Measurements from ENCODE around the gene ELK1. TPM values are rescaled to one million over a fixed set of nuclear protein-coding genes. Genes with fewer than 3 reads are reported as not detected.

The ELK1 gene
- total and polyA plus RNA-seq, 8 donors, result 23.1 to 35.2 (median 27.8) TPM

GRCh38 chrX:47620303-47620685 is 30.1 kb downstream of the ELK1 start:
- DNase-seq (no peak), ATAC-seq (no peak)
- TF ChIP-seq, protein P1, sequence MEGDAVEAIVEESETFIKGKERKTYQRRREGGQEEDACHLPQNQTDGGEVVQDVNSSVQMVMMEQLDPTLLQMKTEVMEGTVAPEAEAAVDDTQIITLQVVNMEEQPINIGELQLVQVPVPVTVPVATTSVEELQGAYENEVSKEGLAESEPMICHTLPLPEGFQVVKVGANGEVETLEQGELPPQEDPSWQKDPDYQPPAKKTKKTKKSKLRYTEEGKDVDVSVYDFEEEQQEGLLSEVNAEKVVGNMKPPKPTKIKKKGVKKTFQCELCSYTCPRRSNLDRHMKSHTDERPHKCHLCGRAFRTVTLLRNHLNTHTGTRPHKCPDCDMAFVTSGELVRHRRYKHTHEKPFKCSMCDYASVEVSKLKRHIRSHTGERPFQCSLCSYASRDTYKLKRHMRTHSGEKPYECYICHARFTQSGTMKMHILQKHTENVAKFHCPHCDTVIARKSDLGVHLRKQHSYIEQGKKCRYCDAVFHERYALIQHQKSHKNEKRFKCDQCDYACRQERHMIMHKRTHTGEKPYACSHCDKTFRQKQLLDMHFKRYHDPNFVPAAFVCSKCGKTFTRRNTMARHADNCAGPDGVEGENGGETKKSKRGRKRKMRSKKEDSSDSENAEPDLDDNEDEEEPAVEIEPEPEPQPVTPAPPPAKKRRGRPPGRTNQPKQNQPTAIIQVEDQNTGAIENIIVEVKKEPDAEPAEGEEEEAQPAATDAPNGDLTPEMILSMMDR (IDR thresholded peaks at IDR 0.05), result no peak
- intact Hi-C loops (cut with DNase I), result no loop called here
- no peaks in the 10 kb centered on the region for H3K36me3 ChIP-seq
- H3K4me3 ChIP-seq, result no peak overlapping the region
- H3K27ac ChIP-seq, result no peak overlapping the region
- H3K27me3 ChIP-seq, result peaks cover 0 to 19% of the 10 kb centered on the region in 2 donors
- H3K9me3 ChIP-seq, result no peaks in the 10 kb centered on the region
- H3K4me1 ChIP-seq, result peaks cover 0 to 6% of the 10 kb centered on the region in 2 donors

- Histone ChIP-seq H3K27me3 (peaks cover 0 to 19% of the 10 kb centered on the region in 2 donors), H3K36me3 (no peaks in the 10 kb centered on the region), H3K4me3 (peak within 1 kb of the TSS in 1 of 2 donors; percentile 31), H3K9me3 (no peaks in the 10 kb centered on the region), H3K4me1 (peaks cover 0 to 6% of the 10 kb centered on the region in 2 donors), H3K27ac (no peak within 1 kb of the TSS)
- ATAC-seq (peak; percentile 95), DNase-seq (peak; percentile 66 to 92 (median 86))
- TF ChIP-seq, protein P1 (IDR thresholded peaks at IDR 0.05), result no peak
- intact Hi-C loops (cut with DNase I), result no loop called here
Observed at GRCh38 chrX:47619486-47620302, 30.7 kb downstream of the ELK1 start, which contains the start of gene SYN1. TSS of gene SYN1 (minus strand) at chrX:47619857. CDS start at chrX:47619728, 129 bp downstream.

DNA sequence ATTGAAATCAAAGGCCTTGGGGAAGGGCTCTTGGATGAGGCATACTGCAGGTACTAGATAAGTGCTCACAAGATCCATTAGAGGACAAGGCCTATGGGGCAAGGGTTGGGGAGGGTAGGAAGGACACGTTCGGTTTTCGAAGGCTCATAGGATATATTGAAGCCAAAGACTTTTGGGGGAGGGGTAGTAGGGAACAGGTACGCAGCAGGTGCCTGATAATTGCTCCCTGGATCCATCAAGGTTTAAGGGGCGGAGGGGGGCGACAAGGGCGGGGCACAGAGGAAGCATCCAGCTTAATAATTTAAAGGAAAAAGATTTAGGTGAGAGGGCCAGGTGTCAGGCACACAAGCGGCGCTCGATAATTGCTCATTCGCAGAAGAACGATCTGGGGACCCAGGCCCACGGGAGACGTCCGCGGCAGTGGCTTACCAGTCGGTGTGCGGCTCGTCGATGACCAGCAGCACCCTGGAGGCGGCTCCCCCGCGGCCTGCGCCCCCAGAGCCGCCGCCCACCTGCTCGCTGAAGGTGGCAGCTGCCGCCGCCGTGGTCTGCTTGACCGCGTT is 31.4 kb downstream of the ELK1 start:
- TF ChIP-seq, protein P1 (IDR thresholded peaks at IDR 0.05), result no peak
- Histone ChIP-seq H3K36me3 (no peaks in the 10 kb centered on the region), H3K27ac (no peak overlapping the region), H3K4me3 (peak overlapping the region in 1 of 2 donors; percentile 31), H3K27me3 (peaks cover 0 to 18% of the 10 kb centered on the region in 2 donors), H3K4me1 (peaks cover 0 to 3% of the 10 kb centered on the region in 2 donors), H3K9me3 (no peaks in the 10 kb centered on the region)
- DNase-seq (no peak), ATAC-seq (no peak)
- intact Hi-C loops (cut with DNase I), result no loop called here

- ATAC-seq (no peak), DNase-seq (no peak)
- Histone ChIP-seq H3K27ac (no peak overlapping the region), H3K36me3 (no peaks in the 10 kb centered on the region), H3K4me1 (peaks cover 0 to under 1% of the 10 kb centered on the region in 2 donors), H3K4me3 (no peak overlapping the region), H3K27me3 (peaks cover 0 to 10% of the 10 kb centered on the region in 2 donors), H3K9me3 (no peaks in the 10 kb centered on the region)
- TF ChIP-seq, protein P1 (IDR thresholded peaks at IDR 0.05), result no peak
- intact Hi-C loops (cut with DNase I), result no loop called here
Observed at GRCh38 chrX:47614618-47615017, 35.7 kb downstream of the ELK1 start.

GRCh38 chrX:47613082-47613481 is 37.3 kb downstream of the ELK1 start:
- DNase-seq, result no peak
- Histone ChIP-seq H3K4me3 (no peak overlapping the region), H3K27me3 (no peaks in the 10 kb centered on the region), H3K27ac (no peak overlapping the region), H3K9me3 (no peaks in the 10 kb centered on the region), H3K36me3 (no peaks in the 10 kb centered on the region), H3K4me1 (peaks cover 0 to 4% of the 10 kb centered on the region in 2 donors)
- intact Hi-C loops (cut with DNase I), result no loop called here
- TF ChIP-seq, protein P1 (IDR thresholded peaks at IDR 0.05), result no peak
- no peak for ATAC-seq

All from left lung (tissue), 10 donors.